Measurements from ENCODE around the gene SUN2. TPM values are rescaled to one million over a fixed set of nuclear protein-coding genes. Genes with fewer than 3 reads are reported as not detected.

The SUN2 gene
- polyA plus RNA-seq, 1 donor from 2014 or later = 172 TPM

- TF ChIP-seq EP300 (conservative IDR thresholded peaks at IDR 0.05; ENCODE audit: poor library complexity, severe bottlenecking) (no peak), MXI1 (conservative IDR thresholded peaks at IDR 0.05; ENCODE audit: poor library complexity, severe bottlenecking) (no peak), RAD21 (conservative IDR thresholded peaks at IDR 0.05) (no peak)
Measured at GRCh38 chr22:38729946-38730345, 25.9 kb downstream of the SUN2 start (continued).

DNA sequence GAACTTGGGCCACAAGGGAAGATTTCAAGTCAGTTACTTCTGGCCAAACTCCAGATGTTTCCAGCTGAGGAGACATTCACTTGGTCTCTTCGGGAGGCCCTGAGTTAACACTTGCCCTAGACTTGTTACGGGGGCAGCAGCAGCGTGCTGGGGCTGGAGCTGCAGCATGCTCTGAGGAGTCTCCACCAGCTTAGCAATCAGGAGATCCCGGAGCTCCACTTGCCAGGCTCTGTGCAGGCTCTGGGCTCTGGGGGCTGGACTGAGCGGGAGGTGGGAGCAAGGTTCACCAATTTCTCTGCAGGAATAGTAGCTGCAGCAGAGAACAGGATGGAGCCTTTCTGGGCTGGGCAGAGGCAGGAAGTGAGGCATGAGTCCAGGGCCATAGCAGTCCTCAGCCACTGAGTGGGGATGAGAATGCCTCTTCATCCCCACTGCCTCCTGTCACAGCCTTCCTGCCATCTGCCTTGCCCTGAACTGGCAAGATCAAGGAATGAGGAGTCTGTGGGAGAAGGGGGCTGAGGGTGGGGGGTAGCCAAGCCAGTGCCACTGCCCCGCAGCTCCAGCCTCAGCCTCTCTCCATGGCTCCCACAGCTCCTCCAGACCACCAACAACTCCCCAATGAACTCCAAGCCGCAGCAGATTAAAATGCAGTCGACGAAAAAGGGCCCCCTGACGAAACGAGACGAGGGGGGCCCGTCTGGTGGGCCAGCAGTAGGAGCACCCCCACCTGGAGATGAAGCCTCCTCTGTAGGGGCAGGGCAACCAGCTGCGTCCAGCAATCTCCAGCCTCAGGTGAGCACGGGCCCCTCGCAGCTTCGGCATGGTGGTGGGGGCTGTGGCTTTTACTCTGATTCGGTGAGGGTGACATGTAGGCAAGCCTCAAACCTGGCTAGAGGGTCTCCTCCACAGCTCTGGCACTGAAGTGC lies 26.7 kb downstream of the SUN2 start:
- H2AFZ ChIP-seq (ENCODE audit: low read depth, low read length) = no peak overlapping the region
- H3K27me3 ChIP-seq (ENCODE audit: insufficient read depth, low read depth, low read length) = no peaks in the 10 kb centered on the region
- no peaks in the 10 kb centered on the region for H3F3A ChIP-seq (ENCODE audit: insufficient read depth, low read length, poor library complexity, severe bottlenecking)
- H3K4me2 ChIP-seq (ENCODE audit: low read length) = no peak overlapping the region
- H4K20me1 ChIP-seq (ENCODE audit: insufficient read depth) = no peaks in the 10 kb centered on the region
- no peaks in the 10 kb centered on the region for H3K79me2 ChIP-seq (replicated peaks; ENCODE audit: insufficient read depth, low read length)
- no peak overlapping the region for H3K4me3 ChIP-seq (ENCODE audit: low read length)
- no peak overlapping the region for H3K9ac ChIP-seq (ENCODE audit: low read length)
- no peaks in the 10 kb centered on the region for H3K36me3 ChIP-seq (ENCODE audit: insufficient read depth, low read length)
- H3K27ac ChIP-seq (ENCODE audit: low read length) = no peak overlapping the region
- no peak for TF ChIP-seq RAD21 (conservative IDR thresholded peaks at IDR 0.05)
- no peak for TF ChIP-seq SMC3 (conservative IDR thresholded peaks at IDR 0.05; ENCODE audit: poor library complexity)
- no peak for TF ChIP-seq TAF1 (IDR thresholded peaks at IDR 0.05; ENCODE audit: low read depth)
- no peak for TF ChIP-seq REST (IDR thresholded peaks at IDR 0.05; ENCODE audit: borderline replicate concordance)
- TF ChIP-seq MXI1 (conservative IDR thresholded peaks at IDR 0.05; ENCODE audit: poor library complexity, severe bottlenecking) = no peak
- no peak for TF ChIP-seq EP300 (conservative IDR thresholded peaks at IDR 0.05; ENCODE audit: poor library complexity, severe bottlenecking)
- TF ChIP-seq POLR2AphosphoS5 (IDR thresholded peaks at IDR 0.05) = no peak
- TF ChIP-seq, protein P1, sequence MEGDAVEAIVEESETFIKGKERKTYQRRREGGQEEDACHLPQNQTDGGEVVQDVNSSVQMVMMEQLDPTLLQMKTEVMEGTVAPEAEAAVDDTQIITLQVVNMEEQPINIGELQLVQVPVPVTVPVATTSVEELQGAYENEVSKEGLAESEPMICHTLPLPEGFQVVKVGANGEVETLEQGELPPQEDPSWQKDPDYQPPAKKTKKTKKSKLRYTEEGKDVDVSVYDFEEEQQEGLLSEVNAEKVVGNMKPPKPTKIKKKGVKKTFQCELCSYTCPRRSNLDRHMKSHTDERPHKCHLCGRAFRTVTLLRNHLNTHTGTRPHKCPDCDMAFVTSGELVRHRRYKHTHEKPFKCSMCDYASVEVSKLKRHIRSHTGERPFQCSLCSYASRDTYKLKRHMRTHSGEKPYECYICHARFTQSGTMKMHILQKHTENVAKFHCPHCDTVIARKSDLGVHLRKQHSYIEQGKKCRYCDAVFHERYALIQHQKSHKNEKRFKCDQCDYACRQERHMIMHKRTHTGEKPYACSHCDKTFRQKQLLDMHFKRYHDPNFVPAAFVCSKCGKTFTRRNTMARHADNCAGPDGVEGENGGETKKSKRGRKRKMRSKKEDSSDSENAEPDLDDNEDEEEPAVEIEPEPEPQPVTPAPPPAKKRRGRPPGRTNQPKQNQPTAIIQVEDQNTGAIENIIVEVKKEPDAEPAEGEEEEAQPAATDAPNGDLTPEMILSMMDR (IDR thresholded peaks at IDR 0.05; ENCODE audit: poor library complexity, severe bottlenecking) = no peak
- TF ChIP-seq EZH2 (IDR thresholded peaks at IDR 0.05; ENCODE audit: borderline replicate concordance, insufficient read depth, low read length, poor library complexity, severe bottlenecking) = no peak
- H3K9me3 ChIP-seq (ENCODE audit: low read length) = no peaks in the 10 kb centered on the region
- no peaks in the 10 kb centered on the region for H3K9me2 ChIP-seq (ENCODE audit: insufficient read depth, low read length)

Data from neural cell (in vitro differentiated cells).